G401 (cell line): ENCODE measurements around the gene DYNLRB1. TPM values are rescaled to one million over a fixed set of nuclear protein-coding genes. Genes with fewer than 3 reads are reported as not detected.

Source experiments
- DNase-seq: peaks from one replicate; pipeline ENCODE4 v3.0.0-alpha.2; 2015; ENCODE audit warnings: low spot score
- in situ Hi-C: cut with HindIII; loops from 2 replicates; pipeline ENCODE4 v1.10.0; 2016; ENCODE audit warnings: low sequenced_read_pairs, mixed read lengths
- total RNA-seq: library from RNA; depleted of rRNA; stranded (reverse); fragments of >200 nt; shearing (Covaris generic); gene quantifications from 2 replicates; pipeline ENCODE4 v1.2.3, GENCODE V29; 2014

The DYNLRB1 gene
- total RNA-seq, 1 experiment from 2014 or later, result 58.9 TPM

GRCh38 chr20:34529742-34530141 lies 13.5 kb downstream of the DYNLRB1 start:
- in situ Hi-C loops, result no loop called here

GRCh38 chr20:34530342-34530741 lies 14.1 kb downstream of the DYNLRB1 start:
- no peak for DNase-seq
- in situ Hi-C loops, result no loop called here

More at GRCh38 chr20:34529742-34530141, 13.5 kb downstream of the DYNLRB1 start:
- no peak for DNase-seq

GRCh38 chr20:34531608-34532265 lies 15.5 kb downstream of the DYNLRB1 start:
- in situ Hi-C loops, result no loop called here
- DNase-seq, result no peak

GRCh38 chr20:34532320-34532719 lies 16.1 kb downstream of the DYNLRB1 start:
- in situ Hi-C loops, result no loop called here
- DNase-seq, result no peak

GRCh38 chr20:34532756-34533155 lies 16.5 kb downstream of the DYNLRB1 start:
- DNase-seq, result no peak
- in situ Hi-C loops, result no loop called here

- in situ Hi-C loops, result no loop called here
- DNase-seq, result no peak
These were observed 18.4 kb downstream of the DYNLRB1 start for GRCh38 chr20:34534391-34535165.

GRCh38 chr20:34535301-34535840 lies 19.1 kb downstream of the DYNLRB1 start:
- in situ Hi-C loops, result no loop called here
- DNase-seq, result no peak

- in situ Hi-C loops, result no loop called here
- DNase-seq, result no peak
These were observed 19.6 kb downstream of the DYNLRB1 start for GRCh38 chr20:34535857-34536256.

- in situ Hi-C loops, result no loop called here
- peak; percentile 51 for DNase-seq
These were observed 20.7 kb downstream of the DYNLRB1 start for GRCh38 chr20:34536798-34537394.

GRCh38 chr20:34537651-34538050 lies 21.4 kb downstream of the DYNLRB1 start:
- in situ Hi-C loops, result no loop called here
- no peak for DNase-seq

- in situ Hi-C loops, result no loop called here
- DNase-seq, result no peak
These were observed 22.5 kb downstream of the DYNLRB1 start for GRCh38 chr20:34538671-34539123.

- in situ Hi-C loops, result no loop called here
- no peak for DNase-seq
These were observed 23.5 kb downstream of the DYNLRB1 start for GRCh38 chr20:34539756-34540155.

- in situ Hi-C loops, result no loop called here
- DNase-seq, result no peak
These were observed 24.5 kb downstream of the DYNLRB1 start for GRCh38 chr20:34540596-34541263.

GRCh38 chr20:34541264-34541901 lies 25.2 kb downstream of the DYNLRB1 start:
- DNase-seq, result no peak
- in situ Hi-C loops, result no loop called here

GRCh38 chr20:34541917-34542316 lies 25.7 kb downstream of the DYNLRB1 start:
- DNase-seq, result no peak
- in situ Hi-C loops, result no loop called here

GRCh38 chr20:34542439-34542838 lies 26.2 kb downstream of the DYNLRB1 start:
- no peak for DNase-seq
- in situ Hi-C loops, result no loop called here

GRCh38 chr20:34543463-34544056 lies 27.3 kb downstream of the DYNLRB1 start:
- DNase-seq, result peak; percentile 46
- in situ Hi-C loops, result no loop called here

- in situ Hi-C loops, result no loop called here
- DNase-seq, result peak; percentile 72
These were observed 28.0 kb downstream of the DYNLRB1 start for GRCh38 chr20:34544109-34544796.
